HEK293 (cell line): Measurements from ENCODE around the gene FIBP.

ENCODE experiments used
- AEBP2 ChIP-seq: fragments of 450-650 bp; formaldehyde crosslinking; IDR thresholded peaks from 2 replicates; pipeline ENCODE4 v1.5.1; 2016; ENCODE audit warnings: missing biosample characterization, missing genetic modification characterization, borderline replicate concordance
- BCL11B ChIP-seq: fragments of 450-650 bp; formaldehyde crosslinking; IDR thresholded peaks from 2 replicates; pipeline ENCODE4 v1.5.1; 2016; ENCODE audit warnings: low read depth, missing biosample characterization, missing genetic modification characterization
- GLI2 ChIP-seq: fragments of 450-650 bp; formaldehyde crosslinking; IDR thresholded peaks from 2 replicates; pipeline ENCODE4; 2017; ENCODE audit warnings: missing biosample characterization, missing genetic modification characterization, low read depth, borderline replicate concordance
- PBX3 ChIP-seq: sonication (generic); formaldehyde crosslinking; IDR thresholded peaks from 2 replicates; pipeline ENCODE4 v1.8.1; 2022; ENCODE audit warnings: mild to moderate bottlenecking, moderate library complexity, missing genetic modification reagents
- PRDM2 ChIP-seq: fragments of 450-650 bp; formaldehyde crosslinking; IDR thresholded peaks from 2 replicates; pipeline ENCODE4 v1.5.1; 2016; ENCODE audit warnings: missing biosample characterization, missing genetic modification characterization, borderline replicate concordance
- SCRT1 ChIP-seq: fragments of 450-650 bp; formaldehyde crosslinking; IDR thresholded peaks from 2 replicates; pipeline ENCODE4 v1.5.1; 2016; ENCODE audit warnings: missing biosample characterization, missing genetic modification characterization, borderline replicate concordance
- SP3 ChIP-seq: fragments of 450-650 bp; formaldehyde crosslinking; IDR thresholded peaks from 2 replicates; pipeline ENCODE4 v1.5.1; 2016; ENCODE audit warnings: missing biosample characterization, missing genetic modification characterization
- ZBTB17 ChIP-seq: fragments of 450-650 bp; formaldehyde crosslinking; IDR thresholded peaks from 2 replicates; pipeline ENCODE4 v1.5.1; 2016; ENCODE audit warnings: missing biosample characterization, missing genetic modification characterization
- ZIC2 ChIP-seq: fragments of 450-650 bp; formaldehyde crosslinking; IDR thresholded peaks from 2 replicates; pipeline ENCODE4 v1.5.1; 2016; ENCODE audit warnings: missing biosample characterization, missing genetic modification characterization
- ZNF112 ChIP-seq: fragments of 450-650 bp; formaldehyde crosslinking; IDR thresholded peaks from 2 replicates; pipeline ENCODE4 v1.5.0; 2017; ENCODE audit warnings: missing biosample characterization, missing genetic modification characterization
- ZNF114 ChIP-seq: fragments of 450-650 bp; formaldehyde crosslinking; IDR thresholded peaks from 2 replicates; pipeline ENCODE4 v1.5.0; 2017; ENCODE audit warnings: missing biosample characterization, missing genetic modification characterization
- ZNF23 ChIP-seq: fragments of 450-650 bp; formaldehyde crosslinking; IDR thresholded peaks from 2 replicates; pipeline ENCODE4 v1.5.1; 2016; ENCODE audit warnings: missing biosample characterization, missing genetic modification characterization, borderline replicate concordance
- ZNF274 ChIP-seq, 2 experiments: fragments of 200-500 bp in 1 of 2; fragments of 450-650 bp in 1 of 2; sonication (Bioruptor generic) in 1 of 2; formaldehyde crosslinking in 1 of 2; IDR thresholded peaks; 2 replicates each; pipeline versions ENCODE4 v1.5.1 to v1.6.1; 2014 to 2016; ENCODE audit warnings: borderline replicate concordance in 1 of 2, inconsistent platforms in 1 of 2, low read length in 1 of 2, missing biosample characterization in 1 of 2, missing genetic modification characterization in 1 of 2
- ZNF48 ChIP-seq: fragments of 450-650 bp; formaldehyde crosslinking; IDR thresholded peaks from 2 replicates; pipeline ENCODE4 v1.5.1; 2016; ENCODE audit warnings: missing biosample characterization, missing genetic modification characterization
- ZNF518A ChIP-seq: fragments of 450-650 bp; formaldehyde crosslinking; conservative IDR thresholded peaks from 2 replicates; pipeline ENCODE4 v1.5.1; 2016; ENCODE audit warnings: low read depth, missing biosample characterization, missing genetic modification characterization
- ZNF645 ChIP-seq: fragments of 450-650 bp; formaldehyde crosslinking; IDR thresholded peaks from 2 replicates; pipeline ENCODE4; 2016; ENCODE audit warnings: missing biosample characterization, missing genetic modification characterization
- ZNF692 ChIP-seq: fragments of 450-650 bp; formaldehyde crosslinking; IDR thresholded peaks from 2 replicates; pipeline ENCODE4 v1.5.1; 2016; ENCODE audit warnings: missing biosample characterization, missing genetic modification characterization
- ZNF707 ChIP-seq: fragments of 450-650 bp; formaldehyde crosslinking; IDR thresholded peaks from 2 replicates; pipeline ENCODE4 v1.5.1; 2016; ENCODE audit warnings: missing biosample characterization, missing genetic modification characterization
- ZNF843 ChIP-seq: fragments of 450-650 bp; formaldehyde crosslinking; IDR thresholded peaks from 2 replicates; pipeline ENCODE4 v1.5.1; 2016; ENCODE audit warnings: missing biosample characterization, missing genetic modification characterization
- ZSCAN16 ChIP-seq: fragments of 450-650 bp; formaldehyde crosslinking; IDR thresholded peaks from 2 replicates; pipeline ENCODE4 v1.5.1; 2016; ENCODE audit warnings: missing biosample characterization, missing genetic modification characterization
- ZSCAN30 ChIP-seq: fragments of 450-650 bp; IDR thresholded peaks from 2 replicates; pipeline ENCODE4 v1.5.1; 2018; ENCODE audit warnings: missing biosample characterization, mild to moderate bottlenecking, missing genetic modification characterization, moderate library complexity

Gene FIBP

GRCh38 chr11:65860278-65861164 is 27.8 kb downstream of the FIBP start, which contains the start of gene MUS81 (continued):
- TF ChIP-seq ZNF274 (IDR thresholded peaks at IDR 0.05; ENCODE audit: low read length): no peak
- no peak for TF ChIP-seq ZNF274 (tag by site-specific recombination; IDR thresholded peaks at IDR 0.05; ENCODE audit: borderline replicate concordance)
- no peak for TF ChIP-seq SCRT1 (tag by site-specific recombination)
- TF ChIP-seq ZNF518A: peak; percentile 63
- no peak for TF ChIP-seq ZNF645 (tag by site-specific recombination)
- TF ChIP-seq ZIC2 (tag by site-specific recombination): 0 out of 2 replicates have a peak, but pooled peaks have one; percentile 4
- TF ChIP-seq ZSCAN30 (tag by site-specific recombination): peak; percentile 68
- TF ChIP-seq ZNF114 (tag by site-specific recombination): no peak
- peak; percentile 17; the same call in 1 of the 2 replicates for TF ChIP-seq BCL11B (tag by site-specific recombination)
- peak; percentile 78 for TF ChIP-seq PBX3 (CRISPR knock-in tag)
- TF ChIP-seq AEBP2: no peak
- TF ChIP-seq ZNF112 (tag by site-specific recombination): no peak
- TF ChIP-seq ZNF48 (tag by site-specific recombination): no peak
- TF ChIP-seq ZNF692 (tag by site-specific recombination): peak; percentile 33; the same call in 1 of the 2 replicates
- TF ChIP-seq GLI2 (tag by site-specific recombination): no peak
- TF ChIP-seq ZNF707 (tag by site-specific recombination): no peak
- no peak for TF ChIP-seq ZSCAN16 (tag by site-specific recombination)
- TF ChIP-seq ZBTB17 (tag by site-specific recombination): peak; percentile 82
- TF ChIP-seq ZNF843 (tag by site-specific recombination): 0 out of 2 replicates have a peak, but pooled peaks have one; percentile 29
- TF ChIP-seq PRDM2 (tag by site-specific recombination): 0 out of 2 replicates have a peak, but pooled peaks have one; percentile 56
- TF ChIP-seq SP3 (tag by site-specific recombination): peak; percentile 76
- no peak for TF ChIP-seq ZNF23 (tag by site-specific recombination)
